Ascending aorta (tissue), 2 donors: ENCODE results near the gene DNAJC16. TPM values are rescaled to one million over a fixed set of nuclear protein-coding genes. Genes with fewer than 3 reads are reported as not detected.

Experiments
- DNase-seq, 2 donors: peaks; one replicate each; pipeline ENCODE4 v3.0.0-alpha.2; 2019; ENCODE audit warnings: low spot score in 2 of 2
- H3K27ac ChIP-seq, 2 donors: fragments of 200-600 bp; sonication (generic); one replicate each; pipeline ENCODE4 v1.5.1; 2016 to 2017; ENCODE audit warnings: mild to moderate bottlenecking in 1 of 2
- H3K27me3 ChIP-seq: fragments of 200-600 bp; sonication (generic); one replicate; pipeline ENCODE4 v1.5.1; 2017
- H3K36me3 ChIP-seq, 2 donors: fragments of 200-600 bp; sonication (generic); one replicate each; pipeline ENCODE4 v1.5.1; 2016
- H3K4me1 ChIP-seq, 2 donors: fragments of 200-600 bp; sonication (generic); one replicate each; pipeline ENCODE4 v1.5.1; 2016 to 2017; ENCODE audit warnings: mild to moderate bottlenecking in 1 of 2
- H3K4me3 ChIP-seq, 2 donors: fragments of 200-600 bp; sonication (generic); one replicate each; pipeline ENCODE4 v1.5.1; 2016 to 2017; ENCODE audit warnings: mild to moderate bottlenecking in 1 of 2
- H3K9me3 ChIP-seq, 2 donors: fragments of 200-600 bp; sonication (generic); one replicate each; pipeline ENCODE4 v1.5.1; 2016
- intact Hi-C: fragments of 100-400 bp; cut with DNase I; formaldehyde crosslinking; loops from one replicate; pipeline ENCODE4 v1.15.1; 2023
- total RNA-seq: library from RNA; depleted of rRNA; stranded (reverse); fragments of >200 nt; gene quantifications from one replicate; pipeline ENCODE4 v1.1.0, GENCODE V29; 2016
- TF ChIP-seq, protein P1 (sequence below), 3 experiments: fragments of 200-600 bp in 2 of 3; fragments of 450-650 bp in 1 of 3; sonication (generic) in 2 of 3; IDR thresholded peaks; one replicate each; pipeline ENCODE4 v1.5.1; 2016 to 2019; ENCODE audit warnings: antibody characterized with exemption in 3 of 3, mild to moderate bottlenecking in 1 of 3, moderate library complexity in 1 of 3

DNAJC16 gene
- total RNA-seq, 1 donor from 2014 or later, result 11.4 TPM

DNA sequence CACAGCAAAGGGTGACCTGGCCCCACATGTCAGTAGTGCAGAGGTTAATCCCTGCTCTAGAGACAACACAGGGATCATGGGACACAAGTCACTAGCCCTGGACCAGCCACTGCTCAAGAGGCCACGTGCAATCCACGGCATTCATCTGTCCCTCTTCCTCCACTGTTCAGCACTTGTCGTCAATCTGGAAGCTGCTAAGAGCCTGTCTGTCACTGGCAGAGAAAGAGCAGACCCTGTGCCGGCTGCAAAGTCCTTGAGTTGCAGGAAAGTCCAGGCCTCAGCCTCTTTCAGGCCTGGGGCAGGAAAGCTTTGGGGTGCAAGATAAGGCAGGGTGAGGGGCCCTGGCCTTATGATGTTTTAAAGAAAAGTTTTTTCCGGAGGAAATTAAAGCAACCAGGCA, 34.1 kb upstream of the DNAJC16 start:
- Histone ChIP-seq H3K27me3 (no peaks in the 10 kb centered on the region), H3K27ac (no peak overlapping the region), H3K4me1 (no peaks in the 10 kb centered on the region), H3K9me3 (no peaks in the 10 kb centered on the region), H3K4me3 (no peak overlapping the region), H3K36me3 (peaks cover 25 to 63% of the 10 kb centered on the region in 2 donors)
- intact Hi-C loops, result no loop called here
- TF ChIP-seq, protein P1, sequence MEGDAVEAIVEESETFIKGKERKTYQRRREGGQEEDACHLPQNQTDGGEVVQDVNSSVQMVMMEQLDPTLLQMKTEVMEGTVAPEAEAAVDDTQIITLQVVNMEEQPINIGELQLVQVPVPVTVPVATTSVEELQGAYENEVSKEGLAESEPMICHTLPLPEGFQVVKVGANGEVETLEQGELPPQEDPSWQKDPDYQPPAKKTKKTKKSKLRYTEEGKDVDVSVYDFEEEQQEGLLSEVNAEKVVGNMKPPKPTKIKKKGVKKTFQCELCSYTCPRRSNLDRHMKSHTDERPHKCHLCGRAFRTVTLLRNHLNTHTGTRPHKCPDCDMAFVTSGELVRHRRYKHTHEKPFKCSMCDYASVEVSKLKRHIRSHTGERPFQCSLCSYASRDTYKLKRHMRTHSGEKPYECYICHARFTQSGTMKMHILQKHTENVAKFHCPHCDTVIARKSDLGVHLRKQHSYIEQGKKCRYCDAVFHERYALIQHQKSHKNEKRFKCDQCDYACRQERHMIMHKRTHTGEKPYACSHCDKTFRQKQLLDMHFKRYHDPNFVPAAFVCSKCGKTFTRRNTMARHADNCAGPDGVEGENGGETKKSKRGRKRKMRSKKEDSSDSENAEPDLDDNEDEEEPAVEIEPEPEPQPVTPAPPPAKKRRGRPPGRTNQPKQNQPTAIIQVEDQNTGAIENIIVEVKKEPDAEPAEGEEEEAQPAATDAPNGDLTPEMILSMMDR (IDR thresholded peaks at IDR 0.05), result no peak
- no peak for DNase-seq

DNA sequence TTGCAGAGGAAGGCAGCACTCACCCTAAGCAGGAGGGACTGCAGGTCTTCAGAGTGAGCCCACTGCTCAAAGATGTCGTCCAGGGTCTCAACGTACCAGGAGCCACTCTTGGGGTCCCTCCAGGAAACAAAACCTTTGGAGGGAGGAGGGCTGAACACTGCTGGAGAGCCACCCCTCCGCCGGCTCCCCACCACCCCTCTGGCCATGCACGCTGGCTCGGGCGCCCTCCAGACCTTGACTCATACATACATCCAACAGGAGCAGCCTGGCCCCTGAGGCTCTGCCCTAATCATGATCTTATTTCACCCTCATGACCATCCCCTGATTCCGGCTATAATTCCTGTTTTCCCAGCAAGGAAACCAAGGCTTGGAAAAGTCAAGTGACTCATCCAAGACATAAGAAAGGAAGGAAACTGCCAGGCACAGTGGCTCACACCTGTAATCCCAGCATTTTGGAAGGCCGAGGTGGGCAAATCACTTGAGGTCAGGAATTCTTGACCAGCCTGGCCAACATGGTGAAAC, 32.7 kb upstream of the DNAJC16 start:
- H3K27ac ChIP-seq, result no peak overlapping the region
- TF ChIP-seq, protein P1 (IDR thresholded peaks at IDR 0.05), result no peak
- H3K27me3 ChIP-seq, result no peaks in the 10 kb centered on the region
- H3K4me3 ChIP-seq, result no peak overlapping the region
- no peak for DNase-seq
- intact Hi-C loops, result no loop called here
- H3K9me3 ChIP-seq, result no peaks in the 10 kb centered on the region
- H3K36me3 ChIP-seq, result peaks cover 25 to 65% of the 10 kb centered on the region in 2 donors
- no peaks in the 10 kb centered on the region for H3K4me1 ChIP-seq

DNA sequence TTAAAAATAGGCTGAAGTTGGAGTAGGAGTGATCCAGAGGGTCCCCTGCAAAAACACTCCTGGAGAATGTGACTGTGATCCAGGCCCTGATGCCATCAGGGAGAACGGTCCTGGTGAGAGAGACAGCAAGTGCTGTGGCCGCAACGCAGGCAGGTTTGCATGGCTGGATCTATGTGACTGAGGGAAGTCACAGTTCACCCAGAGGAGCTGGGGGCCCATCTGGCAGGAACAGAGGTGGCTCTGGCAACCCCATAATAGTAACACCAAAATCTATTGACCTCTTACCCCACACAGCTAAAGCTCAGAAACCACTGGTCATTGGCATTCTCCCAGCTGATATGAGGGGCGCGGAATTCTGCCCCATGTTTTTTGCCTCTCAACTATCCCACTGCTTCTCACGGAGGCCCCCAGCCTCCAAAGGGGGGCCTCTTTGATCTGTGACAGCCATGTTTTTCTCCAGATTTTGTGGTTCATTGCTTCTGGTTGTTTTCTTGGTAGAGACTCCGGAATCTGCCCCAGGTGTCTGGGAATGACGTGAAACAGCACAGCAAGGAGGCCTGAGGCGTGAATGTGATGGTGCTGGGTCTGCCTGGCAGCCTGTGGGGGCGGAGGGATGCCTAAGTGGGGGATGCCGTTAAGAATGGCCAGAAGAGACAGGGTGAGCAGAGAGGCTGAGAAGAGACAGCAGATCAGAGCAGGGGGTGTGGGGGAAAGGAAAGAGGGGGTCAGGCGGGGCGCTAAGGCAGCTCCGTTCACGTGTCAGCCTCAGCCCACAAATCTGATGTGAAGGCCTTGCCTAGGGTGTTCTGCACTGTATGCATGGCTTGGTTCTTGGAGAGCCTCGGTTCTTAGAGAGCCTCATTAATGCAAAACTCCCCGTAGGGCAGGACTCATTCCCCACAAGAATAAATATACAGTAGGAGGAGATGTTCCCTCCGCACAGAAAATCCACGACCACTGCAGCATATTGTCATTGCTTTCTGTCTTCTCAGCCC, 26.2 kb upstream of the DNAJC16 start:
- TF ChIP-seq, protein P1 (IDR thresholded peaks at IDR 0.05), result no peak
- H3K4me1 ChIP-seq, result no peaks in the 10 kb centered on the region
- intact Hi-C loops, result no loop called here
- no peak overlapping the region for H3K4me3 ChIP-seq
- H3K27me3 ChIP-seq, result no peaks in the 10 kb centered on the region
- H3K27ac ChIP-seq, result no peak overlapping the region
- H3K36me3 ChIP-seq, result peaks cover 29 to 54% of the 10 kb centered on the region in 2 donors
- DNase-seq, result no peak
- H3K9me3 ChIP-seq, result no peaks in the 10 kb centered on the region

DNA sequence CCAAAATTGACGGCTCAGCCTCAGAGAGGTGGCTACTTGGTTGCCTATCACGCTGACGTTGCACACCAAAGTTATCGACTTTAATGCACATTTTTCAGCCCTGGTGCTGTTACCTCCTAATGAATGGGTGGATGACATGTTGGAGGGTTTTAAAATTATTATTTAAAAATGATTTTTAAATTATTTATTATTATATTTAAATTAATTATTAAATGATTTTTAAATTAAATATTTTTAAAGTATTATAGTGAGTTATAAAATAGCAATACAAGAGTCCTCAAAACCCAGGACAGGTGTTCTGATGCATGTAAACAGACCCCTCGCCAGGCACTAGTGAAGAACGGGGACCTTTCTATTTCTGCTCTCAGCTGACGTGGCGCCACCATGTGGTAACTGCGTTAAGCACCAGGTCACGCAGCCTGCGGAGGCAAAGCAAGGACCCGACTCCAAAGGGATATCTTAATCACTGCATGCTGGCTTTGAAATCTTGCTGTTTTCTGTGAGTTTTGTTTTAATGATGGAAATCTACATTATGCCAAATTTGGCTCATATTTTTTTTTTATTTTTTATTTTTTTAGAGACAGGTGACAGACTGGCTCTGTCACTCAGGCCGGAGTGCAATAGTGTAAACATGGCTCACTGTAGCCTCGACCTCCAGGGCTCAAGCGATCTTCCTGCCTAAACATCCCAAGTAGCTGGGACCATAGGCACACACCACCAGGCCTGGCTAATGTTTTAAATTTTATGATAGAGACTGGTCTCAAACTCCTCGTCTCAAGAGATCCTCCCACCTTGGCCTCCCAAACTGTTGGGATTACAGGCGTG, 25.2 kb upstream of the DNAJC16 start:
- peaks cover 35 to 54% of the 10 kb centered on the region in 2 donors for H3K36me3 ChIP-seq
- H3K9me3 ChIP-seq, result no peaks in the 10 kb centered on the region
- no peaks in the 10 kb centered on the region for H3K4me1 ChIP-seq
- no peak overlapping the region for H3K27ac ChIP-seq
- H3K4me3 ChIP-seq, result no peak overlapping the region
- DNase-seq, result no peak
- TF ChIP-seq, protein P1 (IDR thresholded peaks at IDR 0.05), result peak; percentile 9 to 37 (median 15)
- intact Hi-C loops, result no loop called here
- no peaks in the 10 kb centered on the region for H3K27me3 ChIP-seq

DNA sequence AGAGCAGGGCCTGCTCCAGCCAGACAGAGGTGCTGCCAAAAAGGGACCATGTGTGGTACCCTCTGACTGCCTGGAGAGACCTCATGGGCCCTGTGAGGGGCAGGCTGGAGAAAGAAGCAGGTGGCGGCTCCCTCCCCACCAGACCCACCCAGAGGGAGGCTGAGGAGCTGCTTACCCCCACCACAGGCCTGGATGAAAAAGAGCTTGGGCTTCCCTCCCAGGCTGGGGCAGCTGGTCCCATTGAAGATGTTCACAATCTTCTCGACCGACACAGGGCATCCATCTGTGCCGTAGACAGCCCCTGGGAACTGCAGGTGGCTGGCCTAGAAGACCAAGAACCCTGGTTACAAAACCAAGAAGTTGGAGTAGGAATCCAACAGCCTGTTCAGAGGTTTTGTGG, 22.2 kb upstream of the DNAJC16 start:
- Histone ChIP-seq H3K27me3 (no peaks in the 10 kb centered on the region), H3K4me3 (no peak overlapping the region), H3K9me3 (no peaks in the 10 kb centered on the region), H3K4me1 (no peaks in the 10 kb centered on the region), H3K27ac (no peak overlapping the region), H3K36me3 (peaks cover 32 to 48% of the 10 kb centered on the region in 2 donors)
- intact Hi-C loops, result no loop called here
- TF ChIP-seq, protein P1 (IDR thresholded peaks at IDR 0.05), result no peak
- no peak for DNase-seq
